Stimulated activated CD8-positive, alpha-beta memory T cell treated with anti-CD3 and anti-CD28 coated beads, Interleukin-12 subunit alpha, Interleukin-12 subunit beta, amount 100 ng/mL, for 24 hours (primary cell): ENCODE data around the gene STK33.
"Not testable (repeated sequence)": the region's sequence is repeated elsewhere in the genome, so short reads cannot be mapped to it uniquely, and the experiment has no call there.

ENCODE experiments used
- DNase-seq: peaks from one replicate; pipeline ENCODE4 v3.0.0-alpha.2; 2020; ENCODE audit errors: extremely low read depth

Gene STK33

GRCh38 chr11:8543278-8543677 lies 50.8 kb downstream of the STK33 start:
- no peak for DNase-seq

GRCh38 chr11:8541448-8541847 lies 52.6 kb downstream of the STK33 start:
- no peak for DNase-seq

- DNase-seq, result no peak
These were observed 60.7 kb downstream of the STK33 start for GRCh38 chr11:8533332-8533731.

GRCh38 chr11:8532475-8532874 lies 61.6 kb downstream of the STK33 start:
- no peak for DNase-seq

- no peak for DNase-seq
These were observed 62.0 kb downstream of the STK33 start for GRCh38 chr11:8531982-8532381.

- no peak for DNase-seq
These were observed 62.7 kb downstream of the STK33 start for GRCh38 chr11:8531312-8531711.

GRCh38 chr11:8527939-8528338 lies 66.1 kb downstream of the STK33 start:
- DNase-seq, result no peak

GRCh38 chr11:8523396-8523795 lies 70.6 kb downstream of the STK33 start:
- no peak for DNase-seq

- no peak for DNase-seq
These were observed 81.5 kb downstream of the STK33 start for GRCh38 chr11:8512547-8512946.

- DNase-seq, result no peak
These were observed 90.1 kb downstream of the STK33 start for GRCh38 chr11:8503910-8504364.

GRCh38 chr11:8501836-8502235 lies 92.2 kb downstream of the STK33 start:
- no peak for DNase-seq

GRCh38 chr11:8488395-8488794 lies 105.6 kb downstream of the STK33 start:
- no peak for DNase-seq

- no peak for DNase-seq
These were observed 106.8 kb downstream of the STK33 start for GRCh38 chr11:8487261-8487660.

GRCh38 chr11:8484251-8484650 lies 109.8 kb downstream of the STK33 start:
- no peak for DNase-seq

- DNase-seq, result no peak
These were observed 113.2 kb downstream of the STK33 start for GRCh38 chr11:8480858-8481257.

GRCh38 chr11:8477680-8478079 lies 116.3 kb downstream of the STK33 start:
- DNase-seq, result no peak

GRCh38 chr11:8477151-8477550 lies 116.9 kb downstream of the STK33 start:
- DNase-seq, result no peak

- not testable (repeated sequence) for DNase-seq
These were observed 126.2 kb downstream of the STK33 start for GRCh38 chr11:8467806-8468205.

GRCh38 chr11:8467356-8467755 lies 126.7 kb downstream of the STK33 start:
- not testable (repeated sequence) for DNase-seq

GRCh38 chr11:8466884-8467283 lies 127.1 kb downstream of the STK33 start:
- DNase-seq, result not testable (repeated sequence)

GRCh38 chr11:8459711-8460399 lies 134.2 kb downstream of the STK33 start:
- DNase-seq, result no peak

- DNase-seq, result no peak
These were observed 151.7 kb downstream of the STK33 start for GRCh38 chr11:8442301-8442700.

- DNase-seq, result no peak
These were observed 153.4 kb downstream of the STK33 start for GRCh38 chr11:8440649-8441048.

GRCh38 chr11:8429483-8429882 lies 164.5 kb downstream of the STK33 start:
- no peak for DNase-seq
